Measurements from ENCODE around the gene COMMD10.

COMMD10 gene

DNA sequence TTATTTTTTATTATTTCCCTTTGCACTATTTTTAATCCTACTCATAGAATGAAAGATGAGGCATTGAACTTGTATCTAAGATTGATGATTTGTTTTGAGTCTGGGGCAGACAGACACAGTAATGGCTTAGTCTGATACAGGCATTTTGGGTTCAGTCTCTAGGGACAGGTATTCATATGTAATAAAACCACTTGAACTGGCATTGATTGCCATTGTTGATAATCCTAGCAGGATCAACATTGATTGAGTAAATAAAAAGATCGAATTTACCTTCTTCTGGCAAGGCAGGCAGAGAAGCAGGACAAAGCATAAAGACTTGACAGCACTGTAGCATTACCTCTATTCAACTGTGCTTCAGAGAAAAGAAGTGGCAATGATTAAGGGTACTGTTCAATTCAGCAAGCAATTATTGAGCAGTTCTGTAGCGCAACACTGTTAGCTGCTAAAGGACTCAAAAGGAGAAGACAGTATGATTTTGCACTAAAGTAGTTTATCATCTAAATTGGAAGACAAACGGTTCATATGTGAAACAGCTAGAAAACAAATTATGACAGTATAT is 144.4 kb downstream of the COMMD10 start:
- Histone ChIP-seq H2BK12ac (ENCODE audit: low read length in 2 of 2) (no peak overlapping the region), H3K14ac (ENCODE audit: low read length in 2 of 2) (no peak overlapping the region), H3K4me2 (ENCODE audit: low read length, poor library complexity, severe bottlenecking) (no peak overlapping the region), H3K4ac (ENCODE audit: low read depth in 1 of 2, low read length in 2 of 2) (no peak overlapping the region), H3K18ac (ENCODE audit: low read depth in 1 of 2, low read length in 2 of 2) (no peak overlapping the region), H3K27me3 (ENCODE audit: control insufficient read depth in 1 of 2, insufficient read depth in 1 of 2, low read length in 2 of 2) (no peaks in the 10 kb centered on the region), H3K27ac (ENCODE audit: low read length, poor library complexity, severe bottlenecking) (no peak overlapping the region), H3K4me1 (ENCODE audit: control insufficient read depth, insufficient read depth, low read depth, low read length) (no peaks in the 10 kb centered on the region), H3K4me3 (ENCODE audit: insufficient read depth in 1 of 2, low read depth in 1 of 2, low read length in 2 of 2) (no peak overlapping the region), H2AK5ac (ENCODE audit: low read length, severe bottlenecking) (no peak overlapping the region), H3K23ac (ENCODE audit: low read length in 2 of 2) (no peak overlapping the region), H2BK15ac (ENCODE audit: low read depth, poor library complexity, severe bottlenecking) (no peak overlapping the region), H4K91ac (ENCODE audit: low read length) (no peak overlapping the region), H2BK120ac (ENCODE audit: low read depth, low read length) (no peak overlapping the region), H3K79me1 (replicated peaks; ENCODE audit: low read length, poor library complexity, severe bottlenecking) (peaks cover 4% of the 10 kb centered on the region), H4K8ac (ENCODE audit: low read length) (no peak overlapping the region), H2BK5ac (ENCODE audit: low read depth, low read length, poor library complexity, severe bottlenecking) (no peak overlapping the region), H3K36me3 (ENCODE audit: control insufficient read depth in 1 of 2, insufficient read depth in 2 of 2, low read depth in 1 of 2, low read length in 2 of 2) (no peaks in the 10 kb centered on the region), H3K9me3 (ENCODE audit: control insufficient read depth, low read length) (no peaks in the 10 kb centered on the region), H3K9ac (ENCODE audit: low read length) (no peak overlapping the region), H2AFZ (ENCODE audit: low read depth, low read length) (no peak overlapping the region)
- WGBS = 81% methylated on average over 2 of the region's 3 CpGs
- no peak for DNase-seq

DNA sequence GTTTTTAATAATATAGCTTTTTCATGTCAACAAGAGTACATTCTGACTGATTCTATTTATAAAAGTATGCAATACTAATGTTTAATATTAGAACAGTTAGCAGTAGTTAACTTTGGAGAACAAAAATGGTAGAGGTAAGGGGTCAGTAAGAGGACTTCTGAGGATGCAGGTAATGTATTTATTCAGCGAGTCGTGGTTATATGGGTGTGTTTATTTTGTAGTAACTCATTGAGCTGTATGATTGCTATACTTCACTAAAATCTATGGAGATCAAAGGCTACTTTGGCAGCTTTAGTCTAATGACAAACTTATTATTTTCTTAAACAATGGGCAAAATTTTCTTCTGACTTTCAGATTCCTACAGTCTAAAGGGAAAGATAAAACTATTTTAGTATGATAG is 146.5 kb downstream of the COMMD10 start:
- Histone ChIP-seq H3K14ac (ENCODE audit: low read length in 2 of 2) (no peak overlapping the region), H3K9ac (ENCODE audit: low read length) (no peak overlapping the region), H3K9me3 (ENCODE audit: control insufficient read depth, low read length) (no peaks in the 10 kb centered on the region), H3K4me2 (ENCODE audit: low read length, poor library complexity, severe bottlenecking) (no peak overlapping the region), H3K79me1 (replicated peaks; ENCODE audit: low read length, poor library complexity, severe bottlenecking) (peaks cover 1% of the 10 kb centered on the region), H3K27ac (ENCODE audit: low read length, poor library complexity, severe bottlenecking) (no peak overlapping the region), H2BK120ac (ENCODE audit: low read depth, low read length) (no peak overlapping the region), H2BK12ac (ENCODE audit: low read length in 2 of 2) (no peak overlapping the region), H2BK5ac (ENCODE audit: low read depth, low read length, poor library complexity, severe bottlenecking) (no peak overlapping the region), H3K4ac (ENCODE audit: low read depth in 1 of 2, low read length in 2 of 2) (no peak overlapping the region), H2AFZ (ENCODE audit: low read depth, low read length) (no peak overlapping the region), H2BK15ac (ENCODE audit: low read depth, poor library complexity, severe bottlenecking) (no peak overlapping the region), H3K23ac (ENCODE audit: low read length in 2 of 2) (no peak overlapping the region), H3K27me3 (ENCODE audit: control insufficient read depth in 1 of 2, insufficient read depth in 1 of 2, low read length in 2 of 2) (no peaks in the 10 kb centered on the region), H3K4me1 (ENCODE audit: control insufficient read depth, insufficient read depth, low read depth, low read length) (no peaks in the 10 kb centered on the region), H3K36me3 (ENCODE audit: control insufficient read depth in 1 of 2, insufficient read depth in 2 of 2, low read depth in 1 of 2, low read length in 2 of 2) (no peaks in the 10 kb centered on the region), H4K8ac (ENCODE audit: low read length) (no peak overlapping the region), H2AK5ac (ENCODE audit: low read length, severe bottlenecking) (no peak overlapping the region), H4K91ac (ENCODE audit: low read length) (no peak overlapping the region), H3K18ac (ENCODE audit: low read depth in 1 of 2, low read length in 2 of 2) (no peak overlapping the region), H3K4me3 (ENCODE audit: insufficient read depth in 1 of 2, low read depth in 1 of 2, low read length in 2 of 2) (no peak overlapping the region)
- DNase-seq = no peak
- 100% methylated on average over 1 of the region's 2 CpGs for WGBS

DNA sequence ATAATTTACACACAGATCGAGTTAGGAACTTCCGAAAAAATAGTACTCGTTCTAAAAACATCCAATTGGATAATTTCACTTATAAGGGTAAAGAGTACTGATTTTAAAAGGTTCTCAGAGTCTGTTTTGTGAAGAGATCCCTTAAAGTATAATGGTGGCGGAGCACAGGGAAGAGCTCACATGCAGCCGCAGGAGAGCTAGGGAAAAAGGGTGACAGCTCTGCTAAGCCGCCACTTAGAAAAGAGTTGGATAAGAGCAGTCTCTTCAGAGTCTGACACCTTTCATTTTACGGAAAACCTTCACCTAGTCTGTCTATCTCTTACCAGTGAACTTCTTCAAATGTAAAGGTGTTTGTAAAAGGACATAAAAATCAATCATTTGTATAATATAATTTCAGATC is 149.9 kb downstream of the COMMD10 start:
- no peak overlapping the region for H3K18ac ChIP-seq (ENCODE audit: low read depth in 1 of 2, low read length in 2 of 2)
- H3K23ac ChIP-seq (ENCODE audit: low read length in 2 of 2) = no peak overlapping the region
- H3K79me1 ChIP-seq (replicated peaks; ENCODE audit: low read length, poor library complexity, severe bottlenecking) = peaks cover 1% of the 10 kb centered on the region
- no peak overlapping the region for H3K4me3 ChIP-seq (ENCODE audit: insufficient read depth in 1 of 2, low read depth in 1 of 2, low read length in 2 of 2)
- no peak overlapping the region for H2BK120ac ChIP-seq (ENCODE audit: low read depth, low read length)
- no peak overlapping the region for H3K4ac ChIP-seq (ENCODE audit: low read depth in 1 of 2, low read length in 2 of 2)
- DNase-seq = no peak
- H3K9ac ChIP-seq (ENCODE audit: low read length) = no peak overlapping the region
- H3K27ac ChIP-seq (ENCODE audit: low read length, poor library complexity, severe bottlenecking) = no peak overlapping the region
- no peak overlapping the region for H2AFZ ChIP-seq (ENCODE audit: low read depth, low read length)
- H4K91ac ChIP-seq (ENCODE audit: low read length) = no peak overlapping the region
- no peak overlapping the region for H2BK12ac ChIP-seq (ENCODE audit: low read length in 2 of 2)
- no peaks in the 10 kb centered on the region for H3K4me1 ChIP-seq (ENCODE audit: control insufficient read depth, insufficient read depth, low read depth, low read length)
- no peak overlapping the region for H2BK15ac ChIP-seq (ENCODE audit: low read depth, poor library complexity, severe bottlenecking)
- no peak overlapping the region for H3K4me2 ChIP-seq (ENCODE audit: low read length, poor library complexity, severe bottlenecking)
- H3K9me3 ChIP-seq (ENCODE audit: control insufficient read depth, low read length) = no peaks in the 10 kb centered on the region
- no peak overlapping the region for H4K8ac ChIP-seq (ENCODE audit: low read length)
- H3K27me3 ChIP-seq (ENCODE audit: control insufficient read depth in 1 of 2, insufficient read depth in 1 of 2, low read length in 2 of 2) = no peaks in the 10 kb centered on the region
- H3K36me3 ChIP-seq (ENCODE audit: control insufficient read depth in 1 of 2, insufficient read depth in 2 of 2, low read depth in 1 of 2, low read length in 2 of 2) = no peaks in the 10 kb centered on the region
- H2BK5ac ChIP-seq (ENCODE audit: low read depth, low read length, poor library complexity, severe bottlenecking) = no peak overlapping the region
- no peak overlapping the region for H3K14ac ChIP-seq (ENCODE audit: low read length in 2 of 2)
- WGBS = 97% methylated on average over 2 of the region's 7 CpGs
- H2AK5ac ChIP-seq (ENCODE audit: low read length, severe bottlenecking) = no peak overlapping the region

DNA sequence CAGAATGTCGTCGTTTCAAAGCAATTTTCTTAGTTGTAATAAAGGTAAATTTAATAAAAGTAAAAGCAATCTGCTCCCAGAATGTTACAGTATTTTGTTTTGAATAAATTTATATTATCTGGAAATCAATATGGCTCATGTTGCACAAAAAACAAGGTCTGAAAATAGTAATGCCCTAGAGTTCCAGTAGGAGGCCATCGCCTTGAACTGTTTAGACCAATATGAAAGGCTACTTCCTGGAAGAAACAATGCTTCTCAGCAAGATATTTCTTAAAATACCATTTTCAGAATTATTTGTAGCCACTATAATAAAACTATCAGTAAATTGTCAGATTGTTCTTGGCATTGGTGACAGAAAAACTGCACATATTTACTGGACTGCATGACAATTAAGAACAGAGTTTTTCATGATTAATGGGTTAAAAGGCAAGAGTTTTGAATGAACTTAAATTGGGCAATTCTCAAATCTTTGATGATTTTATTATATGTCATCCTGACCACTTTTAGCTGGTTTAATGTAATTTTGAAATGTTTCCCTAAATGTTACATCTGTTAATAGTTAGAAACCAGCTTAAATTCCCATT is 153.2 kb downstream of the COMMD10 start:
- H3K27me3 ChIP-seq (ENCODE audit: control insufficient read depth in 1 of 2, insufficient read depth in 1 of 2, low read length in 2 of 2) = no peaks in the 10 kb centered on the region
- 100% methylated on average over 1 of the region's 3 CpGs for WGBS
- no peak overlapping the region for H3K14ac ChIP-seq (ENCODE audit: low read length in 2 of 2)
- H2BK5ac ChIP-seq (ENCODE audit: low read depth, low read length, poor library complexity, severe bottlenecking) = no peak overlapping the region
- no peak overlapping the region for H2BK120ac ChIP-seq (ENCODE audit: low read depth, low read length)
- no peaks in the 10 kb centered on the region for H3K9me3 ChIP-seq (ENCODE audit: control insufficient read depth, low read length)
- H3K4ac ChIP-seq (ENCODE audit: low read depth in 1 of 2, low read length in 2 of 2) = no peak overlapping the region
- no peak overlapping the region for H3K4me3 ChIP-seq (ENCODE audit: insufficient read depth in 1 of 2, low read depth in 1 of 2, low read length in 2 of 2)
- H4K8ac ChIP-seq (ENCODE audit: low read length) = no peak overlapping the region
- no peak overlapping the region for H3K4me2 ChIP-seq (ENCODE audit: low read length, poor library complexity, severe bottlenecking)
- H2AFZ ChIP-seq (ENCODE audit: low read depth, low read length) = no peak overlapping the region
- DNase-seq = peak; percentile 4
- H3K36me3 ChIP-seq (ENCODE audit: control insufficient read depth in 1 of 2, insufficient read depth in 2 of 2, low read depth in 1 of 2, low read length in 2 of 2) = no peaks in the 10 kb centered on the region
- H3K18ac ChIP-seq (ENCODE audit: low read depth in 1 of 2, low read length in 2 of 2) = no peak overlapping the region
- no peak overlapping the region for H2BK15ac ChIP-seq (ENCODE audit: low read depth, poor library complexity, severe bottlenecking)
- no peak overlapping the region for H3K27ac ChIP-seq (ENCODE audit: low read length, poor library complexity, severe bottlenecking)
- H2AK5ac ChIP-seq (ENCODE audit: low read length, severe bottlenecking) = no peak overlapping the region
- no peak overlapping the region for H2BK12ac ChIP-seq (ENCODE audit: low read length in 2 of 2)
- H4K91ac ChIP-seq (ENCODE audit: low read length) = no peak overlapping the region
- no peaks in the 10 kb centered on the region for H3K4me1 ChIP-seq (ENCODE audit: control insufficient read depth, insufficient read depth, low read depth, low read length)
- no peak overlapping the region for H3K23ac ChIP-seq (ENCODE audit: low read length in 2 of 2)
- peaks cover 1% of the 10 kb centered on the region for H3K79me1 ChIP-seq (replicated peaks; ENCODE audit: low read length, poor library complexity, severe bottlenecking)
- H3K9ac ChIP-seq (ENCODE audit: low read length) = no peak overlapping the region
